GM21786 (cell line): ENCODE data around the gene B3GNT9.

ENCODE experiments used
- ATAC-seq: cut with Tn5 transposase; IDR thresholded peaks from one replicate; pipeline ENCODE4 v1.9.1; 2021; ENCODE audit not compliant: unreplicated experiment

Gene B3GNT9

GRCh38 chr16:67115639-67116038, 35.2 kb downstream of the B3GNT9 start:
- ATAC-seq = no peak

GRCh38 chr16:67114793-67115192, 36.0 kb downstream of the B3GNT9 start:
- ATAC-seq = no peak

GRCh38 chr16:67112591-67113399, 38.0 kb downstream of the B3GNT9 start:
- ATAC-seq = no peak

GRCh38 chr16:67111951-67112444, 38.8 kb downstream of the B3GNT9 start:
- ATAC-seq = no peak

- peak; percentile 83 for ATAC-seq
Measured at GRCh38 chr16:67109407-67110135, 41.2 kb downstream of the B3GNT9 start, which contains the start of gene PHAF1. TSS of gene PHAF1 (plus strand) at chr16:67109941. CDS start at chr16:67110176, 235 bp downstream.

GRCh38 chr16:67108931-67109406, 41.8 kb downstream of the B3GNT9 start:
- ATAC-seq = no peak

- no peak for ATAC-seq
Measured at GRCh38 chr16:67108489-67108888, 42.3 kb downstream of the B3GNT9 start.

GRCh38 chr16:67105881-67106280, 44.9 kb downstream of the B3GNT9 start:
- no peak for ATAC-seq

- no peak for ATAC-seq
Measured at GRCh38 chr16:67105246-67105645, 45.6 kb downstream of the B3GNT9 start.

GRCh38 chr16:67104845-67105244, 46.0 kb downstream of the B3GNT9 start:
- ATAC-seq = no peak

- no peak for ATAC-seq
Measured at GRCh38 chr16:67104061-67104460, 46.7 kb downstream of the B3GNT9 start.

GRCh38 chr16:67101311-67102082, 49.3 kb downstream of the B3GNT9 start:
- ATAC-seq = no peak

GRCh38 chr16:67100569-67101310, 50.1 kb downstream of the B3GNT9 start:
- no peak for ATAC-seq

GRCh38 chr16:67098599-67098998, 52.2 kb downstream of the B3GNT9 start:
- no peak for ATAC-seq
